ENCODE results near the gene BRINP2. TPM values are rescaled to one million over a fixed set of nuclear protein-coding genes. Genes with fewer than 3 reads are reported as not detected.

Gene BRINP2
- total and polyA plus RNA-seq, 2 of the 8 experiments (the other 6 are each of a cell fraction or from before 2014, with no cell fraction given), result 0.39 to 0.42 TPM

DNA sequence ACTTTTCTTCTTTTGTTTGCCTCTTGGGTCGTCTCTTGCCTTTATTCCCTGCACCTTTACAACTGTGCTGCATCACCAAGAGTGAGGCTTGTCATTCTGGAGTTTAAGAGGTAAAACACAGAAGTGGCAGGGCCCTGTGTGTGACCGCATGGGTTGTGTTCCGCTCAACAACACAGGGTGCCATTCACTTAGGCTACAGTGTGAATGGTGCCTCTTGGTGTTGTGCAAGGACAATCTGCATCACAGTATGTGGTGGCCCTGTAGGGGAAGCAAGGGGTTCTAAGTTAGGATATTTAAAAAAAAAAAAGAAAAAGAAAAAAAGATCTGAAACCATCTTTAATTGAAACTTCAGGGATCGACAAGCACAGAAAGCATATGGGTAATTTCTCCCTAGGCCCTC is 38.2 kb downstream of the BRINP2 start:
- Histone ChIP-seq H3K4me1 (replicated peaks in 1 of 4; ENCODE audit: control insufficient read depth in 3 of 4, insufficient read depth in 4 of 4, low read length in 3 of 4) (no peaks in the 10 kb centered on the region), H2BK15ac (ENCODE audit: low read length) (no peak overlapping the region), H3K27me3 (replicated peaks in 1 of 4; ENCODE audit: control insufficient read depth in 3 of 4, extremely low read depth in 1 of 4, insufficient read depth in 3 of 4, low read length in 3 of 4) (peaks cover 12 to 29% (median 22%) of the 10 kb centered on the region in 4 experiments), H2BK120ac (replicated peaks; ENCODE audit: low read depth, low read length) (no peak overlapping the region), H3K18ac (ENCODE audit: extremely low read depth, low read length) (no peak overlapping the region), H2BK20ac (ENCODE audit: low read length) (no peak overlapping the region), H2BK12ac (ENCODE audit: low read depth, low read length) (no peak overlapping the region), H3K4me2 (ENCODE audit: insufficient read depth in 1 of 2, low read depth in 2 of 2, low read length in 2 of 2) (no peak overlapping the region), H3K14ac (ENCODE audit: insufficient read length) (no peak overlapping the region), H3K23me2 (ENCODE audit: low read depth, low read length) (no peaks in the 10 kb centered on the region), H2AK5ac (ENCODE audit: low read depth, low read length) (no peak overlapping the region), H3K23ac (ENCODE audit: insufficient read length) (no peak overlapping the region), H3K79me1 (ENCODE audit: low read depth, low read length) (no peaks in the 10 kb centered on the region), H3K9ac (replicated peaks in 1 of 4; ENCODE audit: extremely low read depth in 1 of 4, low read depth in 3 of 4, low read length in 3 of 4) (no peak overlapping the region), H3K4ac (replicated peaks; ENCODE audit: insufficient read length, low read depth, low read length) (no peak overlapping the region), H2AFZ (ENCODE audit: low read length) (no peak overlapping the region), H4K8ac (ENCODE audit: extremely low read depth, insufficient read depth, low read length) (no peak overlapping the region), H3K36me3 (ENCODE audit: control insufficient read depth in 2 of 4, insufficient read depth in 4 of 4, low read length in 3 of 4) (no peaks in the 10 kb centered on the region), H2BK5ac (ENCODE audit: low read depth, low read length) (no peak overlapping the region), H3K27ac (ENCODE audit: low read depth, low read length) (no peak overlapping the region), H3K9me3 (ENCODE audit: insufficient read depth in 2 of 2, low read depth in 1 of 2, low read length in 1 of 2) (no peaks in the 10 kb centered on the region), H4K5ac (ENCODE audit: insufficient read length, low read depth, low read length) (no peak overlapping the region), H3K4me3 (ENCODE audit: extremely low read depth in 1 of 4, insufficient read depth in 2 of 4, low read depth in 3 of 4, low read length in 4 of 4) (no peak overlapping the region), H4K91ac (replicated peaks; ENCODE audit: insufficient read length, low read length) (no peak overlapping the region), H3K79me2 (ENCODE audit: control insufficient read depth in 1 of 2, insufficient read depth in 2 of 2, low read length in 2 of 2) (no peaks in the 10 kb centered on the region), H4K20me1 (replicated peaks in 1 of 2; ENCODE audit: control insufficient read depth in 1 of 2, insufficient read depth in 2 of 2, low read length in 2 of 2) (no peaks in the 10 kb centered on the region), H3K56ac (replicated peaks; ENCODE audit: insufficient read length, low read depth, low read length) (no peak overlapping the region)
- CTCF ChIA-PET (ENCODE audit: partially characterized antibody), result interaction anchor here (1.8 kb wide), 1 partner anchor 147 kb away, joined by 5 read pairs; no protein-coding TSS in a partner anchor
- TF ChIP-seq TCF12 (IDR thresholded peaks at IDR 0.05; ENCODE audit: low read depth, low read length) (no peak), SP4 (IDR thresholded peaks at IDR 0.05; ENCODE audit: low read length) (no peak), CBX5 (IDR thresholded peaks at IDR 0.05; ENCODE audit: low read depth, low read length) (no peak), JUND (IDR thresholded peaks at IDR 0.05; ENCODE audit: low read length) (no peak), YY1 (IDR thresholded peaks at IDR 0.05; ENCODE audit: low read depth, low read length) (no peak), ASH2L (IDR thresholded peaks at IDR 0.05; ENCODE audit: low read length) (no peak), POU5F1 (IDR thresholded peaks at IDR 0.05; ENCODE audit: low read depth, low read length) (no peak), SIX5 (IDR thresholded peaks at IDR 0.05; ENCODE audit: low read depth, low read length) (no peak), ZNF274 (IDR thresholded peaks at IDR 0.05; ENCODE audit: borderline replicate concordance, extremely low read depth, low read length) (no peak), POLR2A (IDR thresholded peaks at IDR 0.05; ENCODE audit: control extremely low read depth in 1 of 2, low read depth in 2 of 2, low read length in 2 of 2) (no peak), CEBPB (IDR thresholded peaks at IDR 0.05; ENCODE audit: low read depth, low read length) (peak; percentile 87), POLR2AphosphoS5 (IDR thresholded peaks at IDR 0.05; ENCODE audit: low read depth, low read length) (peak; percentile 89)
- TF ChIP-seq, protein P1, sequence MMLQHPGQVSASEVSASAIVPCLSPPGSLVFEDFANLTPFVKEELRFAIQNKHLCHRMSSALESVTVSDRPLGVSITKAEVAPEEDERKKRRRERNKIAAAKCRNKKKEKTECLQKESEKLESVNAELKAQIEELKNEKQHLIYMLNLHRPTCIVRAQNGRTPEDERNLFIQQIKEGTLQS (IDR thresholded peaks at IDR 0.05; ENCODE audit: insufficient read depth, low read depth, low read length), result no peak
- 65% methylated on average over 4 of the region's 4 CpGs; no CpG with 5 or more reads in 1 of the 2 experiments for WGBS, 2 experiments (ENCODE audit: extremely low coverage in 1 of 2, insufficient coverage in 1 of 2, insufficient read length in 1 of 2, insufficient replicate concordance in 2 of 2, low coverage in 1 of 2, low lambda C conversion rate in 2 of 2, missing lambda C conversion rate in 1 of 2)
- DNase-seq (ENCODE audit: low read depth in 1 of 2, low spot score in 2 of 2) (no peak), FAIRE-seq (no peak)
- POLR2A ChIA-PET (ENCODE audit: partially characterized antibody), result no interaction called here

All from H1 (cell line).